Measurements from ENCODE around the gene PBX3.

Gene PBX3

GRCh38 chr9:125902831-125903512, 155.8 kb downstream of the PBX3 start:
- no peak for FAIRE-seq
- no peak for DNase-seq (ENCODE audit: insufficient read length)
- TF ChIP-seq POLR2AphosphoS5 (IDR thresholded peaks at IDR 0.05; ENCODE audit: low read depth, low read length) (no peak), TAF1 (IDR thresholded peaks at IDR 0.05; ENCODE audit: borderline replicate concordance, low read depth, low read length) (no peak), POLR2A (IDR thresholded peaks at IDR 0.05; ENCODE audit: low read depth, low read length) (no peak)

GRCh38 chr9:125904155-125904851, 157.1 kb downstream of the PBX3 start:
- no peak for DNase-seq (ENCODE audit: insufficient read length)
- peak; percentile 57 for FAIRE-seq
- TF ChIP-seq TAF1 (IDR thresholded peaks at IDR 0.05; ENCODE audit: borderline replicate concordance, low read depth, low read length) (no peak), POLR2A (IDR thresholded peaks at IDR 0.05; ENCODE audit: low read depth, low read length) (no peak), POLR2AphosphoS5 (IDR thresholded peaks at IDR 0.05; ENCODE audit: low read depth, low read length) (no peak)

- FAIRE-seq = no peak
- no peak for DNase-seq (ENCODE audit: insufficient read length)
- TF ChIP-seq POLR2AphosphoS5 (IDR thresholded peaks at IDR 0.05; ENCODE audit: low read depth, low read length) = no peak
- TF ChIP-seq TAF1 (IDR thresholded peaks at IDR 0.05; ENCODE audit: borderline replicate concordance, low read depth, low read length) = no peak
- TF ChIP-seq POLR2A (IDR thresholded peaks at IDR 0.05; ENCODE audit: low read depth, low read length) = no peak
Observed at GRCh38 chr9:125906144-125906543, 159.0 kb downstream of the PBX3 start.

GRCh38 chr9:125906893-125907292, 159.7 kb downstream of the PBX3 start:
- TF ChIP-seq POLR2A (IDR thresholded peaks at IDR 0.05; ENCODE audit: low read depth, low read length) = no peak
- no peak for TF ChIP-seq TAF1 (IDR thresholded peaks at IDR 0.05; ENCODE audit: borderline replicate concordance, low read depth, low read length)
- no peak for TF ChIP-seq POLR2AphosphoS5 (IDR thresholded peaks at IDR 0.05; ENCODE audit: low read depth, low read length)
- FAIRE-seq = no peak
- no peak for DNase-seq (ENCODE audit: insufficient read length)

- TF ChIP-seq TAF1 (IDR thresholded peaks at IDR 0.05; ENCODE audit: borderline replicate concordance, low read depth, low read length) = no peak
- TF ChIP-seq POLR2AphosphoS5 (IDR thresholded peaks at IDR 0.05; ENCODE audit: low read depth, low read length) = no peak
- no peak for TF ChIP-seq POLR2A (IDR thresholded peaks at IDR 0.05; ENCODE audit: low read depth, low read length)
- FAIRE-seq = no peak
- no peak for DNase-seq (ENCODE audit: insufficient read length)
Observed at GRCh38 chr9:125908136-125908535, 161.0 kb downstream of the PBX3 start.

GRCh38 chr9:125908966-125909365, 161.8 kb downstream of the PBX3 start:
- FAIRE-seq (no peak), DNase-seq (ENCODE audit: insufficient read length) (no peak)
- TF ChIP-seq POLR2A (IDR thresholded peaks at IDR 0.05; ENCODE audit: low read depth, low read length) = no peak
- no peak for TF ChIP-seq POLR2AphosphoS5 (IDR thresholded peaks at IDR 0.05; ENCODE audit: low read depth, low read length)
- TF ChIP-seq TAF1 (IDR thresholded peaks at IDR 0.05; ENCODE audit: borderline replicate concordance, low read depth, low read length) = no peak

GRCh38 chr9:125909459-125909858, 162.3 kb downstream of the PBX3 start:
- DNase-seq (ENCODE audit: insufficient read length) (no peak), FAIRE-seq (no peak)
- no peak for TF ChIP-seq TAF1 (IDR thresholded peaks at IDR 0.05; ENCODE audit: borderline replicate concordance, low read depth, low read length)
- TF ChIP-seq POLR2AphosphoS5 (IDR thresholded peaks at IDR 0.05; ENCODE audit: low read depth, low read length) = no peak

GRCh38 chr9:125910286-125910685, 163.1 kb downstream of the PBX3 start:
- DNase-seq (ENCODE audit: insufficient read length) = no peak
- TF ChIP-seq POLR2AphosphoS5 (IDR thresholded peaks at IDR 0.05; ENCODE audit: low read depth, low read length) = no peak
- TF ChIP-seq TAF1 (IDR thresholded peaks at IDR 0.05; ENCODE audit: borderline replicate concordance, low read depth, low read length) = no peak
- no peak for TF ChIP-seq POLR2A (IDR thresholded peaks at IDR 0.05; ENCODE audit: low read depth, low read length)
- no peak for FAIRE-seq

GRCh38 chr9:125911861-125912644, 164.9 kb downstream of the PBX3 start:
- peak; percentile 48 for FAIRE-seq
- TF ChIP-seq TAF1 (IDR thresholded peaks at IDR 0.05; ENCODE audit: borderline replicate concordance, low read depth, low read length) (no peak), POLR2A (IDR thresholded peaks at IDR 0.05; ENCODE audit: low read depth, low read length) (no peak)

GRCh38 chr9:125912667-125913066, 165.5 kb downstream of the PBX3 start:
- TF ChIP-seq POLR2AphosphoS5 (IDR thresholded peaks at IDR 0.05; ENCODE audit: low read depth, low read length) (no peak), POLR2A (IDR thresholded peaks at IDR 0.05; ENCODE audit: low read depth, low read length) (no peak), TAF1 (IDR thresholded peaks at IDR 0.05; ENCODE audit: borderline replicate concordance, low read depth, low read length) (no peak)
- DNase-seq (ENCODE audit: insufficient read length) (no peak), FAIRE-seq (no peak)

More at GRCh38 chr9:125911861-125912644, 164.9 kb downstream of the PBX3 start:
- DNase-seq (ENCODE audit: insufficient read length) = no peak

DNA sequence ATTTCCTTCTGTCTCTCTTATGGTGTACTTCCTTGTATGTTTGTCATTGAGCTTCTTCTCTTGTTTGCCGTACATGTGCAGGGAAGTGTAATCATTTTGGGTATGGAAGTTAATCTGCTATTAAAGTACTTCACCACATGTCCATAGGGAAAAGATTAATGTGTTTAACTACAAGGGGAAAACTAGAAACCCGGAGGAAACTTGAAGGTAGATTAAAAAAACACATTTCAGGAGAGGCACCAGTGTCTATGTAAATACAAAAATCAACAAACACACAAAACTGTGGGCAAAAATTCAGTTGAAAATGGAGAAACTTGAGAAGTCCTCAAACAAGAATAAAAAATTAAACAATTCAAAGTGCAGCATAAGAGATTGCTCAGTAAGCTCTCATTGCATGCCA, 166.4 kb downstream of the PBX3 start:
- FAIRE-seq = no peak
- TF ChIP-seq TAF1 (IDR thresholded peaks at IDR 0.05; ENCODE audit: borderline replicate concordance, low read depth, low read length) (no peak), POLR2A (IDR thresholded peaks at IDR 0.05; ENCODE audit: low read depth, low read length) (no peak), POLR2AphosphoS5 (IDR thresholded peaks at IDR 0.05; ENCODE audit: low read depth, low read length) (no peak)
- DNase-seq (ENCODE audit: insufficient read length) = no peak
